K562 (cell line): Measurements from ENCODE around the gene C22orf42. TPM values are rescaled to one million over a fixed set of nuclear protein-coding genes. Genes with fewer than 3 reads are reported as not detected.

Source experiments
- ATAC-seq: fragments of 200-7000 bp; cut with Tn5 transposase; 3 replicates; pipeline ENCODE4 v1.9.1; 2020; ENCODE audit warnings: moderate library complexity
- BruUV-seq: library from RNA; stranded (reverse); fragments of 400-500 nt; replicated peaks from 2 replicates; lab custom pipeline; 2021; lab: Mats Ljungman, UMichigan
- CTCF ChIA-PET: fragments of 300-600 bp; formaldehyde crosslinking; extraction: SDS; loops from one replicate; lab custom pipeline; 2021; ENCODE audit warnings: low intra/inter-chr PET ratio; lab: Yijun Ruan, JAX
- POLR2A ChIA-PET: fragments of 300-600, 350-650 bp; sonication (Branson Sonifier 250); formaldehyde crosslinking; extraction: SDS; loops from one replicate; lab custom pipeline; 2021; ENCODE audit warnings: antibody characterized with exemption, inconsistent platforms; lab: Yijun Ruan, JAX
- DNase-seq, 4 experiments: peaks; one replicate each; pipeline versions ENCODE4 v3.0.0 to v3.0.0-alpha.2; 2011 to 2018; ENCODE audit warnings: low spot score in 3 of 4, mixed read lengths in 3 of 4; ENCODE audit errors: extremely low read depth in 1 of 4
- FAIRE-seq: peaks from 2 replicates; lab custom pipeline; 2011; peaks lifted over from hg19 to GRCh38; lab: Jason Lieb, UNC
- H2AFZ ChIP-seq: 2 replicates; pipeline ENCODE4 v1.6.0; 2011; ENCODE audit warnings: low read depth, low read length, control low read depth, inconsistent platforms
- H3K27ac ChIP-seq: fragments of 200-600 bp; 3 replicates; pipeline ENCODE4 v1.8.0; 2011; ENCODE audit warnings: low read depth, mild to moderate bottlenecking, control low read depth, inconsistent platforms, low read length, moderate library complexity, mixed read lengths; ENCODE audit errors: extremely low read depth
- H3K27me3 ChIP-seq, 2 experiments: fragments of 300-600 bp in 1 of 2; 2 replicates in 1 of 2; 3 replicates in 1 of 2; pipeline versions ENCODE4 v1.6.0 to v1.8.0; 2011; ENCODE audit warnings: inconsistent platforms in 2 of 2, low read length in 2 of 2, mild to moderate bottlenecking in 1 of 2, mixed read lengths in 1 of 2, moderate library complexity in 1 of 2; ENCODE audit not compliant: control insufficient read depth in 2 of 2, insufficient read depth in 2 of 2
- H3K36me3 ChIP-seq: fragments of 300-600 bp; 3 replicates; pipeline ENCODE4 v1.8.0; 2011; ENCODE audit warnings: mild to moderate bottlenecking, low read length, inconsistent platforms; ENCODE audit not compliant: control insufficient read depth, insufficient read depth
- H3K4me1 ChIP-seq, 2 experiments: fragments of 200-600 bp in 1 of 2; replicated peaks in 1 of 2; 2 replicates in 1 of 2; 3 replicates in 1 of 2; pipeline versions ENCODE4 v1.5.1 to v1.8.0; 2011; ENCODE audit warnings: inconsistent platforms in 2 of 2, low read length in 2 of 2, mild to moderate bottlenecking in 1 of 2, mixed read lengths in 1 of 2, moderate library complexity in 1 of 2; ENCODE audit not compliant: control insufficient read depth in 2 of 2, insufficient read depth in 2 of 2
- H3K4me2 ChIP-seq: 2 replicates; pipeline ENCODE4 v1.6.1; 2011; ENCODE audit warnings: low read length, control low read depth, inconsistent platforms, mixed read lengths; ENCODE audit not compliant: insufficient read depth
- H3K4me3 ChIP-seq: fragments of 200-600 bp; sonication (generic), shearing (Covaris generic); 2 replicates; pipeline ENCODE4 v1.5.1; 2016; ENCODE audit warnings: control low read depth, inconsistent platforms
- H3K79me2 ChIP-seq: fragments of 200-600 bp; 3 replicates; pipeline ENCODE4 v1.8.0; 2011; ENCODE audit warnings: low read length, inconsistent platforms; ENCODE audit not compliant: control insufficient read depth, insufficient read depth
- H3K9ac ChIP-seq, 2 experiments: 2 replicates each; pipeline versions ENCODE4 v1.6.0 to v1.6.1; 2011; ENCODE audit warnings: low read depth in 2 of 2, low read length in 2 of 2, control low read depth in 1 of 2, inconsistent platforms in 1 of 2, mild to moderate bottlenecking in 1 of 2, mixed read lengths in 1 of 2; ENCODE audit not compliant: insufficient read depth in 1 of 2
- H3K9me1 ChIP-seq: one replicate; pipeline ENCODE4 v1.6.0; 2011; ENCODE audit warnings: inconsistent platforms, mild to moderate bottlenecking, low read length, moderate library complexity; ENCODE audit not compliant: control insufficient read depth, insufficient read depth
- H3K9me3 ChIP-seq: replicated peaks from 2 replicates; pipeline ENCODE4 v1.5.1; 2011; ENCODE audit warnings: low read depth, low read length, inconsistent platforms; ENCODE audit not compliant: control insufficient read depth, insufficient read depth
- H4K20me1 ChIP-seq: replicated peaks from 2 replicates; pipeline ENCODE4 v1.6.1; 2011; ENCODE audit warnings: low read length, inconsistent platforms, mixed read lengths; ENCODE audit not compliant: control insufficient read depth, insufficient read depth
- CEBPB ChIP-seq: fragments of 450-650 bp; IDR thresholded peaks from 2 replicates; pipeline ENCODE4 v1.6.1; 2016; ENCODE audit warnings: missing genetic modification characterization, missing compliant biosample characterization
- HDAC1 ChIP-seq, 2 experiments: fragments of 450-650 bp; IDR thresholded peaks; 2 replicates each; pipeline ENCODE4 v1.6.1; 2016 to 2017; ENCODE audit warnings: inconsistent platforms in 1 of 2, mild to moderate bottlenecking in 1 of 2, moderate library complexity in 1 of 2
- JUND ChIP-seq, 2 experiments: IDR thresholded peaks; 2 replicates in 1 of 2; 3 replicates in 1 of 2; pipeline ENCODE4 v1.6.1; 2011; ENCODE audit warnings: borderline replicate concordance in 2 of 2, low read depth in 2 of 2, low read length in 2 of 2, improper control_type of control experiment in 1 of 2, missing biosample characterization in 1 of 2, missing genetic modification characterization in 1 of 2, missing genetic modification reagents in 1 of 2
- L3MBTL2 ChIP-seq: fragments of 450-650 bp; IDR thresholded peaks from 2 replicates; pipeline ENCODE4 v1.6.1; 2016; ENCODE audit warnings: mild to moderate bottlenecking, moderate library complexity
- NEUROD1 ChIP-seq: fragments of 150-350 bp; IDR thresholded peaks from 2 replicates; pipeline ENCODE4 v1.6.1; 2014; ENCODE audit warnings: borderline replicate concordance, low read length, low read depth; ENCODE audit not compliant: partially characterized antibody
- NFE2L1 ChIP-seq: fragments of 450-650 bp; IDR thresholded peaks from 2 replicates; pipeline ENCODE4 v1.6.1; 2016; ENCODE audit warnings: missing genetic modification characterization, low read depth, mild to moderate bottlenecking, missing compliant biosample characterization, moderate library complexity, borderline replicate concordance
- RUNX1 ChIP-seq: sonication (generic); IDR thresholded peaks from 2 replicates; pipeline ENCODE4 v1.6.1; 2016; ENCODE audit warnings: antibody characterized with exemption, low read depth
- SETDB1 ChIP-seq: IDR thresholded peaks from one replicate; pipeline ENCODE4 v1.6.1; 2012; ENCODE audit warnings: low read length, control low read depth, inconsistent platforms
- SMARCA5 ChIP-seq: fragments of 450-650 bp; IDR thresholded peaks from 2 replicates; pipeline ENCODE4 v1.6.1; 2016
- ZC3H11A ChIP-seq: IDR thresholded peaks from 2 replicates; pipeline ENCODE4 v1.6.1; 2012; ENCODE audit warnings: low read depth, low read length, improper control_type of control experiment
- ZNF232 ChIP-seq: sonication (generic); formaldehyde crosslinking; IDR thresholded peaks from 2 replicates; pipeline ENCODE4 v1.8.0; 2022; ENCODE audit warnings: mild to moderate bottlenecking, missing genetic modification reagents
- ZNF507 ChIP-seq: conservative IDR thresholded peaks from 2 replicates; pipeline ENCODE4 v1.6.1; 2017; ENCODE audit warnings: missing genetic modification characterization, missing compliant biosample characterization
- ZNF77 ChIP-seq: fragments of 250-450 bp; sonication (Bioruptor Pico); IDR thresholded peaks from 2 replicates; pipeline ENCODE4 v1.5.0; 2020
- WGBS: fragments of 100-300 bp; shearing (Covaris generic); methylation state at CpG from one replicate; pipeline ENCODE4 v1.1.6; 2016; ENCODE audit warnings: low coverage, mixed read lengths; ENCODE audit not compliant: insufficient coverage; ENCODE audit errors: missing lambda C conversion rate; 5-methylcytosine and 5-hydroxymethylcytosine counted together
- in situ Hi-C: fragments of 300-500 bp; cut with MboI; formaldehyde crosslinking; loops from 4 replicates; pipeline ENCODE4 v1.15.0; 2018; ENCODE audit warnings: inconsistent platforms, mixed read lengths
- intact Hi-C: fragments of 100-400 bp; cut with micrococcal nuclease; formaldehyde crosslinking; loops from 2 replicates; pipeline ENCODE4 v1.14.2; 2022
- polyA plus RNA-seq, 8 experiments: library from polyadenylated mRNA; depleted of rRNA in 4 of 8; stranded (reverse) in 5 of 8; unstranded in 3 of 8; fragments of >200 nt; fragmentation: Nextera tagmentation in 2 of 8; fragmentation: Illumina TruSeq in 1 of 8; extraction: Ambion mirVana in 2 of 8; extraction: Trizol in 1 of 8; gene quantifications; 2 replicates each; pipeline versions ENCODE4 v1.2.1 to v1.2.3, GENCODE V29; 2011 to 2014; ENCODE audit warnings: inconsistent platforms in 1 of 8, missing spikeins in 1 of 8
- total RNA-seq, 7 experiments: library from RNA; depleted of rRNA in 6 of 7; stranded (reverse); fragments of >200 nt in 6 of 7; fragmentation: Illumina TruSeq in 2 of 7; extraction: Trizol in 2 of 7; gene quantifications; 2 replicates each; pipeline versions ENCODE4 v1.2.1 to v1.2.3, GENCODE V29; 2011 to 2021; ENCODE audit warnings: low replicate concordance in 1 of 7
- TF ChIP-seq, protein P1 (sequence below): fragments of 250-450 bp; sonication (Bioruptor Pico); IDR thresholded peaks from 2 replicates; pipeline ENCODE4 v1.4.0; 2020; ENCODE audit warnings: borderline replicate concordance

The C22orf42 gene
- total and polyA plus RNA-seq, 9 of the 15 experiments (the other 6 are each of a cell fraction or from before 2014, with no cell fraction given): not detected

DNA sequence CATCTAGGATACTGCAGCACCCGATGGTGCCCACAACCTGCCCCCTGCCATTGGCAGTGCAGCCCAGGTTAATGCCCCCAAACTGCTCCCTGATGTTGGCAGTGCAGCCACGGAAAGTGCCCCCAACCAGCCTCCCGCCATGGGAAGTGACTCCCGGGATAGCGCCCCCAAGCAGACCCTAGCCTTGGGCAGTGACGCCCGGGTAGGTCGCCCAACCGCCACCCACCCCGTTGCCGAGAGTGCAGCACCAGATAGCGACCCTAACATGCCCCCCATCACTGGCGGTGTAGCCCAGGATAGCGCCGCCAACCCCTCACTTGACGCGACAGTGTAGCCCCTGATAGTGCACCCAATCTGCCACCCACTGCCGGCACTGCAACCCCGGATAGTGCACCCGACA, 38.5 kb downstream of the C22orf42 start:
- no peak for TF ChIP-seq JUND (IDR thresholded peaks at IDR 0.05; ENCODE audit: borderline replicate concordance, low read depth, low read length)
- no peak for TF ChIP-seq JUND (tag; IDR thresholded peaks at IDR 0.05; ENCODE audit: borderline replicate concordance, low read depth, low read length)
- TF ChIP-seq RUNX1: no peak
- TF ChIP-seq L3MBTL2: no peak
- no peak for TF ChIP-seq ZNF77
- no peak for TF ChIP-seq CEBPB
- H3K36me3 ChIP-seq: no peaks in the 10 kb centered on the region
- no TSS peak for BruUV-seq
- DNase-seq (no peak), ATAC-seq (no peak), FAIRE-seq (no peak)
- no peaks in the 10 kb centered on the region for H3K9me3 ChIP-seq
- 0 out of 5 replicates have a peak, but pooled peaks cover 0 to 6% of the 10 kb centered on the region in 2 experiments for H3K27me3 ChIP-seq
- ChIA-PET POLR2A (no interaction called here), CTCF (no interaction called here)
- intact Hi-C loops (no loop called here), in situ Hi-C loops (no loop called here)
- H3K4me2 ChIP-seq: no peak overlapping the region
- H3K4me3 ChIP-seq: no peak overlapping the region
- no peak overlapping the region for H3K9ac ChIP-seq
- WGBS: 6% methylated on average over 11 of the region's 20 CpGs
- no peaks in the 10 kb centered on the region for H3K4me1 ChIP-seq
- no peaks in the 10 kb centered on the region for H3K79me2 ChIP-seq
- no peak overlapping the region for H2AFZ ChIP-seq
- no peaks in the 10 kb centered on the region for H3K9me1 ChIP-seq
- no peak overlapping the region for H3K27ac ChIP-seq
- H4K20me1 ChIP-seq: no peaks in the 10 kb centered on the region

DNA sequence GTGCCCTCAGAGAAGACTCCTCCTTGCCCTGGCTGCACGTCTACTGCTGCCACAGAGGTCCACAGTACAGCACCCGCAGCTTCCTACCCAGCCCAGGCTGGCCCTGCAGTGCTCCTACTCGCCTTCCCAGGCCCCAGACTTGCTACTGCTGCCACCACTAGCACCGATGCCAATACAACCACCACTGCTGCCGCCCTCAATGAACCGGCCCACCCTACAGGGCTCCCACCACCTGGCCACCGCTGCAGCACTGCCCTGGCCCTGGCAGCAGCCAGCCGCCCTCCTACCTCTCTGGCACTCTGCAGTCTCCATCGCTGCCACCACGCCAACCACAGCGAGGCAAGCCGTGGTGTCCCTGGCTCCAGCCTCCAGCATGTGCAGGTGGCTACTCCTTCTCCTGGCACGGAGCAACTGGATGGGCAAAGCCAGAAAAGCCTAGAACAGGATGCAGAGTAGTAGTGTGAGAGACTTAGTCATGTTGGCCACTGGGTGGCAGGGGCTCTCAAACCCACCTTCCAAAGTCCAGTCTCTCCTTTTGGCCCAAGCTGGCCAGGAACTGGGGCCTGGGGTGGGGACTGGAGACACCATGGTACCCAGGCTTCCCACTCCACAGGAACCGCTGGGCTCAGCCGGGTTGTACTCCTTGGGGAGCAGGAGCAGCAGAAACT, 39.4 kb downstream of the C22orf42 start:
- no peak for ATAC-seq
- CTCF ChIA-PET: no interaction called here
- H4K20me1 ChIP-seq: no peaks in the 10 kb centered on the region
- no peak overlapping the region for H2AFZ ChIP-seq
- no peaks in the 10 kb centered on the region for H3K36me3 ChIP-seq
- H3K4me1 ChIP-seq: no peaks in the 10 kb centered on the region
- POLR2A ChIA-PET: no interaction called here
- H3K4me2 ChIP-seq: no peak overlapping the region
- no peaks in the 10 kb centered on the region for H3K79me2 ChIP-seq
- TF ChIP-seq NEUROD1: no peak
- TF ChIP-seq ZNF507: no peak
- TF ChIP-seq SETDB1: no peak
- TF ChIP-seq, protein P1, sequence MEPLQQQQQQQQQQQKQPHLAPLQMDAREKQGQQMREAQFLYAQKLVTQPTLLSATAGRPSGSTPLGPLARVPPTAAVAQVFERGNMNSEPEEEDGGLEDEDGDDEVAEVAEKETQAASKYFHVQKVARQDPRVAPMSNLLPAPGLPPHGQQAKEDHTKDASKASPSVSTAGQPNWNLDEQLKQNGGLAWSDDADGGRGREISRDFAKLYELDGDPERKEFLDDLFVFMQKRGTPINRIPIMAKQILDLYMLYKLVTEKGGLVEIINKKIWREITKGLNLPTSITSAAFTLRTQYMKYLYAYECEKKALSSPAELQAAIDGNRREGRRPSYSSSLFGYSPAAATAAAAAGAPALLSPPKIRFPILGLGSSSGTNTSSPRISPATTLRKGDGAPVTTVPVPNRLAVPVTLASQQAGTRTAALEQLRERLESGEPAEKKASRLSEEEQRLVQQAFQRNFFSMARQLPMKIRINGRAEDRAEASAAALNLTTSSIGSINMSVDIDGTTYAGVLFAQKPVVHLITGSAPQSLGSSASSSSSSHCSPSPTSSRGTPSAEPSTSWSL: no peak
- no peak for TF ChIP-seq HDAC1 (IDR thresholded peaks at IDR 0.05)
- TF ChIP-seq ZNF232: no peak
- no peak for TF ChIP-seq SMARCA5
- TF ChIP-seq NFE2L1: no peak
- TF ChIP-seq ZC3H11A: no peak
- TF ChIP-seq, all 486 proteins: peak for 0
- no peak for FAIRE-seq
- Histone ChIP-seq H3K27me3 (0 out of 5 replicates have a peak, but pooled peaks cover 0 to 6% of the 10 kb centered on the region in 2 experiments), H3K9me1 (no peaks in the 10 kb centered on the region), H3K9ac (no peak overlapping the region), H3K9me3 (no peaks in the 10 kb centered on the region), H3K27ac (no peak overlapping the region), H3K4me3 (no peak overlapping the region)
- in situ Hi-C loops (no loop called here), intact Hi-C loops (no loop called here)
- BruUV-seq: no TSS peak
- DNase-seq: no peak
- WGBS: under 1% methylated on average over 15 of the region's 15 CpGs
